ENCODE data around the gene PTPRN2. TPM values are rescaled to one million over a fixed set of nuclear protein-coding genes. Genes with fewer than 3 reads are reported as not detected.
"Not testable (repeated sequence)": the region's sequence is repeated elsewhere in the genome, so short reads cannot be mapped to it uniquely, and the experiment has no call there.

Gene PTPRN2
- total and polyA plus RNA-seq, 4 experiments from 2014 or later: 1.7 to 2.6 (median 1.9) TPM

GRCh38 chr7:158428837-158429753, 158.5 kb downstream of the PTPRN2 start:
- Histone ChIP-seq H3K4me1 (ENCODE audit: insufficient read depth, low read length) (no peaks in the 10 kb centered on the region), H3K4me3 (ENCODE audit: low read length in 2 of 2) (no peak overlapping the region), H3K9me3 (ENCODE audit: control insufficient read depth in 1 of 2, low read length in 2 of 2) (no peaks in the 10 kb centered on the region), H3K36me3 (ENCODE audit: insufficient read depth, low read length) (no peaks in the 10 kb centered on the region), H3K27ac (ENCODE audit: low read depth, low read length) (no peak overlapping the region), H3K27me3 (ENCODE audit: insufficient read depth, low read length) (no peaks in the 10 kb centered on the region)
- ChIA-PET POLR2A (ENCODE audit: partially characterized antibody) (no interaction called here), CTCF (ENCODE audit: partially characterized antibody) (no interaction called here)
- intact Hi-C loops (cut with micrococcal nuclease): no loop called here
- DNase-seq: no peak
- peaks cover 0 to 3% (median 1%) of the 10 kb centered on the region in 4 donors for H3K4me1 Mint-ChIP-seq
- H3K4me3 Mint-ChIP-seq: no peak overlapping the region
- peak overlapping the region in 1 of 7 donors; percentile 46 for H3K27ac Mint-ChIP-seq
- H3K9me3 Mint-ChIP-seq: peaks cover 0 to 2% (median 0%) of the 10 kb centered on the region in 8 donors
- peaks cover 6% of the 10 kb centered on the region in 2 donors for H3K27me3 Mint-ChIP-seq
- H3K36me3 Mint-ChIP-seq: no peaks in the 10 kb centered on the region

- no peaks in the 10 kb centered on the region for H3K36me3 Mint-ChIP-seq
- Histone ChIP-seq H3K27me3 (ENCODE audit: insufficient read depth, low read length) (no peaks in the 10 kb centered on the region), H3K4me1 (ENCODE audit: insufficient read depth, low read length) (no peaks in the 10 kb centered on the region), H3K27ac (ENCODE audit: low read depth, low read length) (no peak overlapping the region), H3K4me3 (ENCODE audit: low read length in 2 of 2) (no peak overlapping the region), H3K9me3 (ENCODE audit: control insufficient read depth in 1 of 2, low read length in 2 of 2) (no peaks in the 10 kb centered on the region), H3K36me3 (ENCODE audit: insufficient read depth, low read length) (no peaks in the 10 kb centered on the region)
- intact Hi-C loops (cut with micrococcal nuclease): no loop called here
- H3K4me1 Mint-ChIP-seq: peaks cover 0 to 3% (median 1%) of the 10 kb centered on the region in 4 donors
- no peak for DNase-seq
- H3K27me3 Mint-ChIP-seq: peaks cover 6% of the 10 kb centered on the region in 2 donors
- CTCF ChIA-PET (ENCODE audit: partially characterized antibody): no interaction called here
- peaks cover 0 to 2% (median 0%) of the 10 kb centered on the region in 8 donors for H3K9me3 Mint-ChIP-seq
- POLR2A ChIA-PET (ENCODE audit: partially characterized antibody): no interaction called here
- no peak overlapping the region for H3K4me3 Mint-ChIP-seq
- peak overlapping the region in 1 of 7 donors; percentile 46 for H3K27ac Mint-ChIP-seq
Measured at GRCh38 chr7:158428131-158428836, 159.3 kb downstream of the PTPRN2 start.

GRCh38 chr7:158425676-158426075, 161.9 kb downstream of the PTPRN2 start:
- H3K27ac ChIP-seq (ENCODE audit: low read depth, low read length); H3K4me3 ChIP-seq (ENCODE audit: low read length in 2 of 2); H3K4me1 Mint-ChIP-seq; H3K4me1 ChIP-seq (ENCODE audit: insufficient read depth, low read length); H3K27me3 Mint-ChIP-seq; intact Hi-C loops (cut with micrococcal nuclease); H3K9me3 Mint-ChIP-seq; H3K4me3 Mint-ChIP-seq; DNase-seq; H3K27ac Mint-ChIP-seq; H3K27me3 ChIP-seq (ENCODE audit: insufficient read depth, low read length); H3K9me3 ChIP-seq (ENCODE audit: control insufficient read depth in 1 of 2, low read length in 2 of 2); H3K36me3 ChIP-seq (ENCODE audit: insufficient read depth, low read length); POLR2A ChIA-PET (ENCODE audit: partially characterized antibody); H3K36me3 Mint-ChIP-seq; CTCF ChIA-PET (ENCODE audit: partially characterized antibody): not testable (repeated sequence)

GRCh38 chr7:158424531-158424930, 163.1 kb downstream of the PTPRN2 start:
- H3K27me3 ChIP-seq (ENCODE audit: insufficient read depth, low read length): no peaks in the 10 kb centered on the region
- H3K36me3 ChIP-seq (ENCODE audit: insufficient read depth, low read length): no peaks in the 10 kb centered on the region
- Mint-ChIP-seq H3K27me3 (no peaks in the 10 kb centered on the region), H3K4me3 (no peak overlapping the region), H3K36me3 (no peaks in the 10 kb centered on the region), H3K27ac (no peak overlapping the region), H3K9me3 (no peaks in the 10 kb centered on the region), H3K4me1 (no peaks in the 10 kb centered on the region)
- ChIA-PET CTCF (ENCODE audit: partially characterized antibody) (no interaction called here), POLR2A (ENCODE audit: partially characterized antibody) (no interaction called here)
- intact Hi-C loops (cut with micrococcal nuclease): no loop called here
- no peak for DNase-seq
- H3K4me3 ChIP-seq (ENCODE audit: low read length in 2 of 2): no peak overlapping the region
- H3K27ac ChIP-seq (ENCODE audit: low read depth, low read length): no peak overlapping the region
- no peaks in the 10 kb centered on the region for H3K9me3 ChIP-seq (ENCODE audit: control insufficient read depth in 1 of 2, low read length in 2 of 2)
- no peaks in the 10 kb centered on the region for H3K4me1 ChIP-seq (ENCODE audit: insufficient read depth, low read length)

- Histone ChIP-seq H3K9me3 (ENCODE audit: control insufficient read depth in 1 of 2, low read length in 2 of 2) (no peaks in the 10 kb centered on the region), H3K27me3 (ENCODE audit: insufficient read depth, low read length) (no peaks in the 10 kb centered on the region), H3K4me3 (ENCODE audit: low read length in 2 of 2) (no peak overlapping the region), H3K4me1 (ENCODE audit: insufficient read depth, low read length) (no peaks in the 10 kb centered on the region), H3K27ac (ENCODE audit: low read depth, low read length) (no peak overlapping the region), H3K36me3 (ENCODE audit: insufficient read depth, low read length) (no peaks in the 10 kb centered on the region)
- ChIA-PET POLR2A (ENCODE audit: partially characterized antibody) (no interaction called here), CTCF (ENCODE audit: partially characterized antibody) (no interaction called here)
- DNase-seq: no peak
- intact Hi-C loops (cut with micrococcal nuclease): no loop called here
- no peak overlapping the region for H3K27ac Mint-ChIP-seq
- H3K4me1 Mint-ChIP-seq: no peaks in the 10 kb centered on the region
- no peaks in the 10 kb centered on the region for H3K36me3 Mint-ChIP-seq
- H3K27me3 Mint-ChIP-seq: no peaks in the 10 kb centered on the region
- H3K4me3 Mint-ChIP-seq: peak overlapping the region in 1 of 8 donors; percentile 0
- no peaks in the 10 kb centered on the region for H3K9me3 Mint-ChIP-seq
Measured at GRCh38 chr7:158424011-158424410, 163.6 kb downstream of the PTPRN2 start.

- no peak for DNase-seq
- Histone ChIP-seq H3K36me3 (ENCODE audit: insufficient read depth, low read length) (no peaks in the 10 kb centered on the region), H3K4me1 (ENCODE audit: insufficient read depth, low read length) (no peaks in the 10 kb centered on the region), H3K27me3 (ENCODE audit: insufficient read depth, low read length) (no peaks in the 10 kb centered on the region), H3K27ac (ENCODE audit: low read depth, low read length) (no peak overlapping the region), H3K9me3 (ENCODE audit: control insufficient read depth in 1 of 2, low read length in 2 of 2) (no peaks in the 10 kb centered on the region), H3K4me3 (ENCODE audit: low read length in 2 of 2) (no peak overlapping the region)
- ChIA-PET CTCF (ENCODE audit: partially characterized antibody) (no interaction called here), POLR2A (ENCODE audit: partially characterized antibody) (no interaction called here)
- Mint-ChIP-seq H3K4me1 (no peaks in the 10 kb centered on the region), H3K36me3 (no peaks in the 10 kb centered on the region), H3K4me3 (no peak overlapping the region), H3K27me3 (no peaks in the 10 kb centered on the region), H3K9me3 (peaks cover 0 to 3% (median 0%) of the 10 kb centered on the region in 8 donors), H3K27ac (no peak overlapping the region)
- intact Hi-C loops (cut with micrococcal nuclease): no loop called here
Measured at GRCh38 chr7:158422887-158423560, 164.6 kb downstream of the PTPRN2 start.

- CTCF ChIA-PET (ENCODE audit: partially characterized antibody): no interaction called here
- Histone ChIP-seq H3K9me3 (ENCODE audit: control insufficient read depth in 1 of 2, low read length in 2 of 2) (no peaks in the 10 kb centered on the region), H3K27me3 (ENCODE audit: insufficient read depth, low read length) (no peaks in the 10 kb centered on the region), H3K4me3 (ENCODE audit: low read length in 2 of 2) (no peak overlapping the region), H3K36me3 (ENCODE audit: insufficient read depth, low read length) (no peaks in the 10 kb centered on the region), H3K4me1 (ENCODE audit: insufficient read depth, low read length) (no peaks in the 10 kb centered on the region), H3K27ac (ENCODE audit: low read depth, low read length) (no peak overlapping the region)
- Mint-ChIP-seq H3K36me3 (no peaks in the 10 kb centered on the region), H3K27me3 (no peaks in the 10 kb centered on the region), H3K4me3 (no peak overlapping the region), H3K4me1 (no peaks in the 10 kb centered on the region), H3K27ac (peak overlapping the region in 1 of 7 donors; percentile 71), H3K9me3 (peaks cover 0 to 6% (median 0%) of the 10 kb centered on the region in 8 donors)
- POLR2A ChIA-PET (ENCODE audit: partially characterized antibody): no interaction called here
- intact Hi-C loops (cut with micrococcal nuclease): no loop called here
- DNase-seq: no peak
Measured at GRCh38 chr7:158422196-158422886, 165.3 kb downstream of the PTPRN2 start.

Measured in CD4-positive, alpha-beta memory T cell (primary cell).